ENCODE data around the gene NRDE2. TPM values are rescaled to one million over a fixed set of nuclear protein-coding genes. Genes with fewer than 3 reads are reported as not detected.

Gene NRDE2
- total RNA-seq, 1 experiment from 2014 or later: 16.5 TPM

DNA sequence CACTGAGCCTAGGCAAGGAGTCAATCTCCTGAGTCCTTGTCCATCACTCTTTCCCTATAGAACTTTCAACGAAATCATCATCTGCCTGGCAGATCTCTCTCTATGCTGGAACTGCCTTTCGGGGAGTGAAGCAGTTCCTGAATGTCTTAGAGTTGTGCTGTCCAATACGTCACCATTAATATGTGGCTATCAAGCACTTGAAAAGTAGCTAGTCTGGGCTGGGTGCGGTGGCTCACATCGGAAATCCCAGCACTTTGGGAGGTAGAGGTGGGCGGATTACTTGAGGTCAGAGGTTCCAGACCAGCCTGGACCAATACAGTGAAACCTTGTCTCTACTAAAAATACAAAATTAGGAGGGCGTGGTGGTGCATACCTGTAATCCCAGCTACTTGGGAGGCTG is 35.1 kb downstream of the NRDE2 start:
- POLR2A ChIA-PET: no interaction called here
- intact Hi-C loops (cut with micrococcal nuclease; ENCODE audit: unreplicated experiment): no loop called here
- no peak overlapping the region for H3K4me3 ChIP-seq (ENCODE audit: low read depth in 2 of 2, low read length in 2 of 2)
- no peak for DNase-seq (ENCODE audit: low read depth, low spot score)
- BruUV-seq (replicated peaks): no TSS peak
- no peaks in the 10 kb centered on the region for H3K9me3 ChIP-seq (ENCODE audit: control insufficient read depth, insufficient read depth, low read depth, low read length)
- no peaks in the 10 kb centered on the region for H3K36me3 ChIP-seq (ENCODE audit: control insufficient read depth, insufficient read depth, low read length)
- H3K27ac ChIP-seq (ENCODE audit: low read length): no peak overlapping the region
- TF ChIP-seq SIN3A (IDR thresholded peaks at IDR 0.05; ENCODE audit: borderline replicate concordance, insufficient read depth, low read depth, low read length) (no peak), POLR2AphosphoS5 (IDR thresholded peaks at IDR 0.05; ENCODE audit: low read depth, low read length) (no peak), TCF7L2 (IDR thresholded peaks at IDR 0.05; ENCODE audit: low read depth, low read length) (no peak)
- TF ChIP-seq, protein P1, sequence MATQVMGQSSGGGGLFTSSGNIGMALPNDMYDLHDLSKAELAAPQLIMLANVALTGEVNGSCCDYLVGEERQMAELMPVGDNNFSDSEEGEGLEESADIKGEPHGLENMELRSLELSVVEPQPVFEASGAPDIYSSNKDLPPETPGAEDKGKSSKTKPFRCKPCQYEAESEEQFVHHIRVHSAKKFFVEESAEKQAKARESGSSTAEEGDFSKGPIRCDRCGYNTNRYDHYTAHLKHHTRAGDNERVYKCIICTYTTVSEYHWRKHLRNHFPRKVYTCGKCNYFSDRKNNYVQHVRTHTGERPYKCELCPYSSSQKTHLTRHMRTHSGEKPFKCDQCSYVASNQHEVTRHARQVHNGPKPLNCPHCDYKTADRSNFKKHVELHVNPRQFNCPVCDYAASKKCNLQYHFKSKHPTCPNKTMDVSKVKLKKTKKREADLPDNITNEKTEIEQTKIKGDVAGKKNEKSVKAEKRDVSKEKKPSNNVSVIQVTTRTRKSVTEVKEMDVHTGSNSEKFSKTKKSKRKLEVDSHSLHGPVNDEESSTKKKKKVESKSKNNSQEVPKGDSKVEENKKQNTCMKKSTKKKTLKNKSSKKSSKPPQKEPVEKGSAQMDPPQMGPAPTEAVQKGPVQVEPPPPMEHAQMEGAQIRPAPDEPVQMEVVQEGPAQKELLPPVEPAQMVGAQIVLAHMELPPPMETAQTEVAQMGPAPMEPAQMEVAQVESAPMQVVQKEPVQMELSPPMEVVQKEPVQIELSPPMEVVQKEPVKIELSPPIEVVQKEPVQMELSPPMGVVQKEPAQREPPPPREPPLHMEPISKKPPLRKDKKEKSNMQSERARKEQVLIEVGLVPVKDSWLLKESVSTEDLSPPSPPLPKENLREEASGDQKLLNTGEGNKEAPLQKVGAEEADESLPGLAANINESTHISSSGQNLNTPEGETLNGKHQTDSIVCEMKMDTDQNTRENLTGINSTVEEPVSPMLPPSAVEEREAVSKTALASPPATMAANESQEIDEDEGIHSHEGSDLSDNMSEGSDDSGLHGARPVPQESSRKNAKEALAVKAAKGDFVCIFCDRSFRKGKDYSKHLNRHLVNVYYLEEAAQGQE (IDR thresholded peaks at IDR 0.05; ENCODE audit: insufficient read depth in 1 of 2, low read depth in 2 of 2, low read length in 1 of 2): no peak
- TF ChIP-seq, protein P2, sequence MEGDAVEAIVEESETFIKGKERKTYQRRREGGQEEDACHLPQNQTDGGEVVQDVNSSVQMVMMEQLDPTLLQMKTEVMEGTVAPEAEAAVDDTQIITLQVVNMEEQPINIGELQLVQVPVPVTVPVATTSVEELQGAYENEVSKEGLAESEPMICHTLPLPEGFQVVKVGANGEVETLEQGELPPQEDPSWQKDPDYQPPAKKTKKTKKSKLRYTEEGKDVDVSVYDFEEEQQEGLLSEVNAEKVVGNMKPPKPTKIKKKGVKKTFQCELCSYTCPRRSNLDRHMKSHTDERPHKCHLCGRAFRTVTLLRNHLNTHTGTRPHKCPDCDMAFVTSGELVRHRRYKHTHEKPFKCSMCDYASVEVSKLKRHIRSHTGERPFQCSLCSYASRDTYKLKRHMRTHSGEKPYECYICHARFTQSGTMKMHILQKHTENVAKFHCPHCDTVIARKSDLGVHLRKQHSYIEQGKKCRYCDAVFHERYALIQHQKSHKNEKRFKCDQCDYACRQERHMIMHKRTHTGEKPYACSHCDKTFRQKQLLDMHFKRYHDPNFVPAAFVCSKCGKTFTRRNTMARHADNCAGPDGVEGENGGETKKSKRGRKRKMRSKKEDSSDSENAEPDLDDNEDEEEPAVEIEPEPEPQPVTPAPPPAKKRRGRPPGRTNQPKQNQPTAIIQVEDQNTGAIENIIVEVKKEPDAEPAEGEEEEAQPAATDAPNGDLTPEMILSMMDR (IDR thresholded peaks at IDR 0.05): no peak
- no peak for ATAC-seq
- H3K4me1 ChIP-seq (ENCODE audit: control insufficient read depth, insufficient read depth, low read length): no peaks in the 10 kb centered on the region
- no peaks in the 10 kb centered on the region for H3K27me3 ChIP-seq (ENCODE audit: control insufficient read depth, insufficient read depth, low read length)
- CTCF ChIA-PET: no interaction called here
- in situ Hi-C loops (cut with HindIII; ENCODE audit: low pct_unique_long_range_greater_than_20kb, low sequenced_read_pairs): no loop called here

DNA sequence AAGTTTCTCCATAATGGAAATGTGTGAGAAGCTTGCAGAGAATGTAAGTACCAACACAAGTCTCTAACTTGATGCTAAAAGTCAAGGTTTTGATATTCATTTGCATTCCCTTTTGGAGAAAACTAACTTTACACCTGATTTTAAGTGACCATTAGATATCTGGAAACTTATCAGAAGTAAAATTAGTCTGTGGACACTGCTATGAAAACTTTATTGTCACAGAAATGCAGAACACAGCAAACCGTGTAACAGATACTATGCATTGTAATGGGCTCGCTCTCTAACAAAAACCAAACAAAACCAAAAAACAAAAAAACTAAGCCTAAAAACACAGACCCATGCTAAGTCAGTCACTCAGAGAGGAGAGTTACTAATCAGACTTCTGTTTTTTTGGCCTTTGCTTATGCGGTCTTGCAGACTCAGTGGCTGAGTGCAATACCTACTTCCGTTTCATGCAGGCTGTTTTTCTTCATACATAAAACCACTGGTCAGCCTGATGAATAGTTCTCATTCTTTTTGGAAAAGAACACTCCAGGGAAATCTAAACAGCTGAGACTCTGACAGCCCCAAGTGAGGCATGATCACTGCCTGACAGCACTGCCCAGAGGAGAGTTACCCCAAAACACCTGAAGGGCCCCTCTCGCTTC is 35.7 kb downstream of the NRDE2 start:
- intact Hi-C loops (cut with micrococcal nuclease; ENCODE audit: unreplicated experiment): no loop called here

More for the DNA sequence above, 35.7 kb downstream of the NRDE2 start:
- Histone ChIP-seq H3K27me3 (ENCODE audit: control insufficient read depth, insufficient read depth, low read length) (no peaks in the 10 kb centered on the region), H3K36me3 (ENCODE audit: control insufficient read depth, insufficient read depth, low read length) (no peaks in the 10 kb centered on the region), H3K27ac (ENCODE audit: low read length) (no peak overlapping the region), H3K9me3 (ENCODE audit: control insufficient read depth, insufficient read depth, low read depth, low read length) (no peaks in the 10 kb centered on the region), H3K4me1 (ENCODE audit: control insufficient read depth, insufficient read depth, low read length) (no peaks in the 10 kb centered on the region), H3K4me3 (ENCODE audit: low read depth in 2 of 2, low read length in 2 of 2) (no peak overlapping the region)
- ATAC-seq (no peak), DNase-seq (ENCODE audit: low read depth, low spot score) (no peak)
- in situ Hi-C loops (cut with HindIII; ENCODE audit: low pct_unique_long_range_greater_than_20kb, low sequenced_read_pairs): no loop called here
- no peak for TF ChIP-seq SIN3A (IDR thresholded peaks at IDR 0.05; ENCODE audit: borderline replicate concordance, insufficient read depth, low read depth, low read length)
- TF ChIP-seq, protein P2 (IDR thresholded peaks at IDR 0.05): no peak
- TF ChIP-seq POLR2AphosphoS5 (IDR thresholded peaks at IDR 0.05; ENCODE audit: low read depth, low read length): no peak
- TF ChIP-seq, protein P1 (IDR thresholded peaks at IDR 0.05; ENCODE audit: insufficient read depth in 1 of 2, low read depth in 2 of 2, low read length in 1 of 2): no peak
- no peak for TF ChIP-seq TCF7L2 (IDR thresholded peaks at IDR 0.05; ENCODE audit: low read depth, low read length)
- ChIA-PET CTCF (no interaction called here), POLR2A (no interaction called here)
- no TSS peak for BruUV-seq (replicated peaks)
